Gastrocnemius medialis (tissue), 4 donors: Measurements from ENCODE around the gene TMEM38A.

Source experiments
- POLR2A ChIP-seq, 2 donors: fragments of 450-650 bp; IDR thresholded peaks; one replicate each; pipeline ENCODE4 v1.6.1; 2017; ENCODE audit warnings: antibody characterized with exemption in 2 of 2, mild to moderate bottlenecking in 2 of 2, moderate library complexity in 2 of 2
- TF ChIP-seq, protein P1 (sequence below), 5 experiments: fragments of 450-650 bp in 3 of 5; fragments of 200-600 bp in 2 of 5; sonication (generic) in 2 of 5; IDR thresholded peaks in 4 of 5; conservative IDR thresholded peaks in 1 of 5; 1 replicate in 4 of 5; 2 replicates in 1 of 5; pipeline ENCODE4 v1.5.1; 2016 to 2019; ENCODE audit warnings: antibody characterized with exemption in 5 of 5, mild to moderate bottlenecking in 3 of 5, moderate library complexity in 3 of 5

DNA sequence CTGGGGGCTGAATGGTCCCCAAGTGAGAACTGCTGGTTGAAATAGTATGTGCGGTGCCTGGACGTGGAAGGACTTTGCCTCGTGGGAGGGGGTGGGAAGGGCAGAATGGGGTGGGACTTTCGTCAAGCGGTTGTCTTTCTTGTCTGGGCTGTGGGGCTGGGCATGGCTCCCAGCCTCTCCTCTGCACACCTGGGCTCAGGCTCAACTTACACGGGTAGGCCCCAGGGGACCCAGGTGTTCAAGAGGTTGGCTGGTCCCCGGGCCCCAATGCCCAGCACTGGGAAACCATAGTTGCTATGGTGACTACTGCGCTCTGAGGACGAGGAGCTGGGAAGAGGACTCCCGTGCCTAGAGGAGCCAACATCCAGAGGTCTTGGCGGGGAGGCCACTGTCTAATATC lies 66.0 kb downstream of the TMEM38A start:
- TF ChIP-seq, protein P1, sequence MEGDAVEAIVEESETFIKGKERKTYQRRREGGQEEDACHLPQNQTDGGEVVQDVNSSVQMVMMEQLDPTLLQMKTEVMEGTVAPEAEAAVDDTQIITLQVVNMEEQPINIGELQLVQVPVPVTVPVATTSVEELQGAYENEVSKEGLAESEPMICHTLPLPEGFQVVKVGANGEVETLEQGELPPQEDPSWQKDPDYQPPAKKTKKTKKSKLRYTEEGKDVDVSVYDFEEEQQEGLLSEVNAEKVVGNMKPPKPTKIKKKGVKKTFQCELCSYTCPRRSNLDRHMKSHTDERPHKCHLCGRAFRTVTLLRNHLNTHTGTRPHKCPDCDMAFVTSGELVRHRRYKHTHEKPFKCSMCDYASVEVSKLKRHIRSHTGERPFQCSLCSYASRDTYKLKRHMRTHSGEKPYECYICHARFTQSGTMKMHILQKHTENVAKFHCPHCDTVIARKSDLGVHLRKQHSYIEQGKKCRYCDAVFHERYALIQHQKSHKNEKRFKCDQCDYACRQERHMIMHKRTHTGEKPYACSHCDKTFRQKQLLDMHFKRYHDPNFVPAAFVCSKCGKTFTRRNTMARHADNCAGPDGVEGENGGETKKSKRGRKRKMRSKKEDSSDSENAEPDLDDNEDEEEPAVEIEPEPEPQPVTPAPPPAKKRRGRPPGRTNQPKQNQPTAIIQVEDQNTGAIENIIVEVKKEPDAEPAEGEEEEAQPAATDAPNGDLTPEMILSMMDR (IDR thresholded peaks at IDR 0.05 in 4 of 5, conservative IDR thresholded peaks at IDR 0.05 in 1 of 5): no peak
- no peak for TF ChIP-seq POLR2A (IDR thresholded peaks at IDR 0.05)
